Suprapubic skin (tissue), 4 donors: ENCODE results near the gene CRPPA. TPM values are rescaled to one million over a fixed set of nuclear protein-coding genes. Genes with fewer than 3 reads are reported as not detected.
"Not testable (repeated sequence)": the region's sequence is repeated elsewhere in the genome, so short reads cannot be mapped to it uniquely, and the experiment has no call there.

ENCODE experiments used
- DNase-seq, 2 donors: peaks; one replicate each; pipeline ENCODE4 v3.0.0-alpha.2; 2019; ENCODE audit warnings: low spot score in 2 of 2
- H3K27ac ChIP-seq: fragments of 200-600 bp; sonication (generic); one replicate; pipeline ENCODE4 v1.5.1; 2019
- H3K27me3 ChIP-seq: fragments of 200-600 bp; sonication (generic); one replicate; pipeline ENCODE4 v1.5.1; 2019
- H3K36me3 ChIP-seq: fragments of 200-600 bp; sonication (generic); one replicate; pipeline ENCODE4 v1.5.1; 2019
- H3K4me1 ChIP-seq: fragments of 200-600 bp; sonication (generic); one replicate; pipeline ENCODE4 v1.5.1; 2019
- H3K4me3 ChIP-seq: fragments of 200-600 bp; sonication (generic); one replicate; pipeline ENCODE4 v1.5.1; 2019; ENCODE audit warnings: mild to moderate bottlenecking
- H3K9me3 ChIP-seq: fragments of 200-600 bp; sonication (generic); one replicate; pipeline ENCODE4 v1.5.1; 2019
- EP300 ChIP-seq: sonication (generic); formaldehyde crosslinking; IDR thresholded peaks from one replicate; pipeline ENCODE4 v1.6.1; 2017; ENCODE audit warnings: antibody characterized with exemption
- POLR2A ChIP-seq, 2 donors: fragments of 450-650 bp; IDR thresholded peaks; one replicate each; pipeline ENCODE4 v1.6.1; 2017; ENCODE audit warnings: antibody characterized with exemption in 2 of 2, mild to moderate bottlenecking in 2 of 2, moderate library complexity in 2 of 2
- POLR2AphosphoS5 ChIP-seq, 3 donors: sonication (generic); formaldehyde crosslinking; IDR thresholded peaks; one replicate each; pipeline ENCODE4 v1.6.1; 2017; ENCODE audit warnings: antibody characterized with exemption in 3 of 3
- WGBS: methylation state at CpG from one replicate; pipeline ENCODE4 v1.1.5; 2018; 5-methylcytosine and 5-hydroxymethylcytosine counted together
- total RNA-seq, 4 donors: library from RNA; depleted of rRNA; stranded (reverse); fragments of >200 nt; gene quantifications; one replicate each; pipeline ENCODE4 v1.1.0, GENCODE V29; 2016
- TF ChIP-seq, protein P1 (sequence below), 2 donors: fragments of 200-600 bp in 1 of 2; fragments of 450-650 bp in 1 of 2; sonication (generic) in 1 of 2; IDR thresholded peaks; one replicate each; pipeline ENCODE4 v1.5.1; 2016 to 2019; ENCODE audit warnings: antibody characterized with exemption in 2 of 2, mild to moderate bottlenecking in 1 of 2, moderate library complexity in 1 of 2

The CRPPA gene
- total RNA-seq, 4 donors from 2014 or later = 0.95 to 2.0 (median 1.6) TPM

- no peak for DNase-seq
- TF ChIP-seq POLR2AphosphoS5 (IDR thresholded peaks at IDR 0.05) = no peak
- Histone ChIP-seq H3K9me3 (no peaks in the 10 kb centered on the region), H3K27me3 (no peaks in the 10 kb centered on the region), H3K4me3 (no peak overlapping the region), H3K27ac (no peak overlapping the region), H3K36me3 (no peaks in the 10 kb centered on the region), H3K4me1 (no peaks in the 10 kb centered on the region)
- 85% methylated on average over 1 of the region's 1 CpG for WGBS
Observed at GRCh38 chr7:16446508-16446907, 25.2 kb upstream of the CRPPA start.

DNA sequence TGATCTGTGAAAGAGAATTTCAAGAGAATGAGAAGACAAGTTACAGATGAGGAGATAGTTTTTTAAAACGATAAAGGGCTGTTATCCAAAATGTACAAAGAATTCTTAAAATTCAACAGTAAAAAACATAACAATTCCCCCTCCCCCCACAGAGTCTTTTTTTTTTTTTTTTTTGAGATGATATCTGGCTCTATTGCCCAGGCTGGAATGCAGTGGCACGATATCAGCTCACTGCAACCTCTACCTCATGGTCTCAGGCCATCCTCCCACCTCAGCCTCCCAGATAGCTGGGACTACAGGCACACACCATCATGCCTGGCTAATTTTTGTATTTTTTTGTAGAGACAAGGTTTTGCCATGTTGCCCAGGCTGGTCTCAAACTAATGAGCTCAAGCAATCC, 22.5 kb upstream of the CRPPA start:
- not testable (repeated sequence) for H3K4me1 ChIP-seq, H3K36me3 ChIP-seq, H3K27me3 ChIP-seq, H3K27ac ChIP-seq, DNase-seq, H3K4me3 ChIP-seq, H3K9me3 ChIP-seq
- WGBS = 86% methylated on average over 2 of the region's 2 CpGs

DNA sequence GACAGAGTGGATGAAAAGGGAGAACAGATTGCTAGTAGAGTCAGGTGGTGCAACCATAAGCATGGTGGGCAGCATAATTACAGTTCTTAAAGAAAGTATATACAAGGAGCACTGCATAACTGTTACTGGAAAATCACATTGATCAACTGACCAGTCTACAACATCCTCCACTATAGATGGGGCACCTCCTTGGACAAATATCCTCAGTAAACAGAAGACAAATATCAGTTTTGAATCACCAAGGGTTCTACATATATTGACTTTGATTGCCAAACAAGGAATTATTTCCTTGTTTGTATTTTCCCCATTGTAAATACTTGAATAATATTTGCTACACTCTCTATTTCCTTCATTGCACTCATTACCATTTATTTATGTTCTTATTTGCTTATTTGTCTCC, 17.6 kb upstream of the CRPPA start:
- no peak for DNase-seq
- no peaks in the 10 kb centered on the region for H3K27me3 ChIP-seq
- no peaks in the 10 kb centered on the region for H3K4me1 ChIP-seq
- TF ChIP-seq POLR2A (IDR thresholded peaks at IDR 0.05) (no peak), EP300 (no peak), POLR2AphosphoS5 (IDR thresholded peaks at IDR 0.05) (no peak)
- TF ChIP-seq, protein P1, sequence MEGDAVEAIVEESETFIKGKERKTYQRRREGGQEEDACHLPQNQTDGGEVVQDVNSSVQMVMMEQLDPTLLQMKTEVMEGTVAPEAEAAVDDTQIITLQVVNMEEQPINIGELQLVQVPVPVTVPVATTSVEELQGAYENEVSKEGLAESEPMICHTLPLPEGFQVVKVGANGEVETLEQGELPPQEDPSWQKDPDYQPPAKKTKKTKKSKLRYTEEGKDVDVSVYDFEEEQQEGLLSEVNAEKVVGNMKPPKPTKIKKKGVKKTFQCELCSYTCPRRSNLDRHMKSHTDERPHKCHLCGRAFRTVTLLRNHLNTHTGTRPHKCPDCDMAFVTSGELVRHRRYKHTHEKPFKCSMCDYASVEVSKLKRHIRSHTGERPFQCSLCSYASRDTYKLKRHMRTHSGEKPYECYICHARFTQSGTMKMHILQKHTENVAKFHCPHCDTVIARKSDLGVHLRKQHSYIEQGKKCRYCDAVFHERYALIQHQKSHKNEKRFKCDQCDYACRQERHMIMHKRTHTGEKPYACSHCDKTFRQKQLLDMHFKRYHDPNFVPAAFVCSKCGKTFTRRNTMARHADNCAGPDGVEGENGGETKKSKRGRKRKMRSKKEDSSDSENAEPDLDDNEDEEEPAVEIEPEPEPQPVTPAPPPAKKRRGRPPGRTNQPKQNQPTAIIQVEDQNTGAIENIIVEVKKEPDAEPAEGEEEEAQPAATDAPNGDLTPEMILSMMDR (IDR thresholded peaks at IDR 0.05) = no peak
- H3K4me3 ChIP-seq = no peak overlapping the region
- no peaks in the 10 kb centered on the region for H3K9me3 ChIP-seq
- H3K36me3 ChIP-seq = no peaks in the 10 kb centered on the region
- no peak overlapping the region for H3K27ac ChIP-seq

DNA sequence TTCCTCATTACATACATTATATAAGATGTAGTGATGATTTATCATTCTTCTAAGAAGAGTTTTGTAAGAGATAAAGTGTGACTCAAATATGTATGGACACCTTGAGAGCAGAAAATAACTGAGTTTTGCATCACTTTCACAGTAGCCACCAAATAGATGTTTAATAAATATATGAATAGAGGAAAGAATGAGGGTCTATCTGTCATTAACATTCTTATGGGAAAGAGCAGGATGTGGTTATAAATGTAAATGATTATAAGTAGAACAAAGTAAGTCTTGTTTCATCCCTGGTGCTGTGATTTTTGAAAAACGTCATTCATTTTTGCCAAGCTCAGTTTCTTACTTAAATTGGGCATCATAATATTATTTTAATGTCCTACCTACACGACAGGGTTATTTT, 15.0 kb upstream of the CRPPA start:
- TF ChIP-seq POLR2A (IDR thresholded peaks at IDR 0.05) = no peak
- no peak for TF ChIP-seq EP300
- TF ChIP-seq, protein P1 (IDR thresholded peaks at IDR 0.05) = no peak
- no peak for TF ChIP-seq POLR2AphosphoS5 (IDR thresholded peaks at IDR 0.05)
- DNase-seq = no peak
- no peak overlapping the region for H3K27ac ChIP-seq
- no peaks in the 10 kb centered on the region for H3K36me3 ChIP-seq
- H3K4me1 ChIP-seq = no peaks in the 10 kb centered on the region
- WGBS = 69% methylated on average over 2 of the region's 2 CpGs
- no peaks in the 10 kb centered on the region for H3K9me3 ChIP-seq
- H3K4me3 ChIP-seq = no peak overlapping the region
- H3K27me3 ChIP-seq = no peaks in the 10 kb centered on the region

DNA sequence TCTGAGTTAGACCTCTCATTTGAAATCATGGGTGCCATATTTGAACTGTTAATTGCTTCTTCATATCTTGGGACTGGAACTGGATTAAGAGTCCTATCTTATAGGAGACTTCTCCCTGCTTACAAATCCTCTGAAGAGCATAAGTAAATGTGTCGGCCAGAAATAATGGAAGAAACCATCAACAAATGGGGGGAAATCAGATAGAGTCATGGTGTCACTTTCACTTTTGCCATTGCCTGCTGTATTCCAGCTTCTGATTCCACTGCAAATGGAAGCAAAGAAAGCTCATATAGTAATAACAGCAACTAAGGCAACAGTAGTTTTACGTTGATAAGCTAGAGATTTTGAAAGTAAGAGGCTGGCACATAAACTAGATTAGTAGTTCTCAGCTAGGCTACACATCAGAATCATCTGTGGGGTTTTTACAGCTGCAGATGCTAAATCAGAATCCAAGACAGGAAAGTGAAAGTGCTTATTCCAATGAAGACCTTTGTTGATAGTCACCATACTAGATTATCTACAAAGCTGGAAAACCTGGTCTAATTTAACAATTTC, 12.3 kb upstream of the CRPPA start:
- no peak for TF ChIP-seq EP300
- TF ChIP-seq POLR2AphosphoS5 (IDR thresholded peaks at IDR 0.05) = no peak
- no peak for TF ChIP-seq POLR2A (IDR thresholded peaks at IDR 0.05)
- TF ChIP-seq, protein P1 (IDR thresholded peaks at IDR 0.05) = no peak
- H3K9me3 ChIP-seq = no peaks in the 10 kb centered on the region
- 84% methylated on average over 2 of the region's 2 CpGs for WGBS
- H3K4me3 ChIP-seq = no peak overlapping the region
- H3K36me3 ChIP-seq = no peaks in the 10 kb centered on the region
- H3K27me3 ChIP-seq = no peaks in the 10 kb centered on the region
- no peak overlapping the region for H3K27ac ChIP-seq
- DNase-seq = no peak
- no peaks in the 10 kb centered on the region for H3K4me1 ChIP-seq

- DNase-seq = no peak
- 95% methylated on average over 1 of the region's 1 CpG for WGBS
- Histone ChIP-seq H3K27ac (no peak overlapping the region), H3K9me3 (no peaks in the 10 kb centered on the region), H3K4me1 (no peaks in the 10 kb centered on the region), H3K27me3 (no peaks in the 10 kb centered on the region), H3K4me3 (no peak overlapping the region), H3K36me3 (no peaks in the 10 kb centered on the region)
- no peak for TF ChIP-seq POLR2A (IDR thresholded peaks at IDR 0.05)
- no peak for TF ChIP-seq POLR2AphosphoS5 (IDR thresholded peaks at IDR 0.05)
- TF ChIP-seq EP300 = no peak
- TF ChIP-seq, protein P1 (IDR thresholded peaks at IDR 0.05) = no peak
Observed at GRCh38 chr7:16432425-16432731, 11.0 kb upstream of the CRPPA start.
